Measurements from ENCODE around the gene AP4S1.

- TF ChIP-seq, protein P1, sequence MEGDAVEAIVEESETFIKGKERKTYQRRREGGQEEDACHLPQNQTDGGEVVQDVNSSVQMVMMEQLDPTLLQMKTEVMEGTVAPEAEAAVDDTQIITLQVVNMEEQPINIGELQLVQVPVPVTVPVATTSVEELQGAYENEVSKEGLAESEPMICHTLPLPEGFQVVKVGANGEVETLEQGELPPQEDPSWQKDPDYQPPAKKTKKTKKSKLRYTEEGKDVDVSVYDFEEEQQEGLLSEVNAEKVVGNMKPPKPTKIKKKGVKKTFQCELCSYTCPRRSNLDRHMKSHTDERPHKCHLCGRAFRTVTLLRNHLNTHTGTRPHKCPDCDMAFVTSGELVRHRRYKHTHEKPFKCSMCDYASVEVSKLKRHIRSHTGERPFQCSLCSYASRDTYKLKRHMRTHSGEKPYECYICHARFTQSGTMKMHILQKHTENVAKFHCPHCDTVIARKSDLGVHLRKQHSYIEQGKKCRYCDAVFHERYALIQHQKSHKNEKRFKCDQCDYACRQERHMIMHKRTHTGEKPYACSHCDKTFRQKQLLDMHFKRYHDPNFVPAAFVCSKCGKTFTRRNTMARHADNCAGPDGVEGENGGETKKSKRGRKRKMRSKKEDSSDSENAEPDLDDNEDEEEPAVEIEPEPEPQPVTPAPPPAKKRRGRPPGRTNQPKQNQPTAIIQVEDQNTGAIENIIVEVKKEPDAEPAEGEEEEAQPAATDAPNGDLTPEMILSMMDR (IDR thresholded peaks at IDR 0.05), result no peak
- TF ChIP-seq POLR2A (IDR thresholded peaks at IDR 0.05), result no peak
These were observed 71.6 kb downstream of the AP4S1 start for GRCh38 chr14:31097081-31097480.
